Gastrocnemius medialis (tissue), 4 donors: ENCODE results near the gene ZBP1. TPM values are rescaled to one million over a fixed set of nuclear protein-coding genes. Genes with fewer than 3 reads are reported as not detected.
A peak's percentile ranks its signal among the peaks of the same experiment; 100 is the strongest.

Experiments
- ATAC-seq, 2 donors: fragments of 150-250 bp; one replicate each; pipeline ENCODE4 v1.9.1; 2016
- DNase-seq, 2 donors: peaks; one replicate each; pipeline ENCODE4 v3.0.0-alpha.2; 2019
- H3K27ac ChIP-seq, 4 donors: fragments of 200-600 bp; sonication (generic); 1 replicate in 1 of 4; 2 replicates in 3 of 4; pipeline ENCODE4 v1.5.1; 2016 to 2018; ENCODE audit warnings: mild to moderate bottlenecking in 2 of 4, moderate library complexity in 1 of 4
- H3K27me3 ChIP-seq, 3 donors: fragments of 200-600 bp; sonication (generic) in 2 of 3; 1 replicate in 1 of 3; 2 replicates in 2 of 3; pipeline versions ENCODE4 v1.5.1 to v1.6.0; 2016 to 2019; ENCODE audit warnings: mild to moderate bottlenecking in 1 of 3, moderate library complexity in 1 of 3
- H3K36me3 ChIP-seq, 2 donors: fragments of 200-600 bp; sonication (generic) in 1 of 2; one replicate each; pipeline ENCODE4 v1.5.1; 2017 to 2018
- H3K4me1 ChIP-seq, 2 donors: fragments of 200-600 bp; sonication (generic) in 1 of 2; one replicate each; pipeline ENCODE4 v1.5.1; 2016 to 2017; ENCODE audit warnings: mild to moderate bottlenecking in 2 of 2
- H3K4me3 ChIP-seq, 4 donors: fragments of 200-600 bp; sonication (generic) in 3 of 4; 1 replicate in 1 of 4; 2 replicates in 3 of 4; pipeline ENCODE4 v1.5.1; 2016 to 2019; ENCODE audit warnings: mild to moderate bottlenecking in 2 of 4
- H3K9me3 ChIP-seq, 3 donors: fragments of 200-600 bp; sonication (generic) in 2 of 3; 1 replicate in 1 of 3; 2 replicates in 2 of 3; pipeline ENCODE4 v1.5.1; 2016 to 2019
- CTCF ChIP-seq, 5 experiments: fragments of 450-650 bp in 3 of 5; fragments of 200-600 bp in 2 of 5; sonication (generic) in 2 of 5; IDR thresholded peaks in 4 of 5; conservative IDR thresholded peaks in 1 of 5; 1 replicate in 4 of 5; 2 replicates in 1 of 5; pipeline ENCODE4 v1.5.1; 2016 to 2019; ENCODE audit warnings: antibody characterized with exemption in 5 of 5, mild to moderate bottlenecking in 3 of 5, moderate library complexity in 3 of 5
- POLR2A ChIP-seq, 2 donors: fragments of 450-650 bp; IDR thresholded peaks; one replicate each; pipeline ENCODE4 v1.6.1; 2017; ENCODE audit warnings: antibody characterized with exemption in 2 of 2, mild to moderate bottlenecking in 2 of 2, moderate library complexity in 2 of 2
- in situ Hi-C, 4 donors: fragments of 200-750 bp; cut with MboI; loops; one replicate each; pipeline versions ENCODE4 v1.15.0 to v1.8.0; 2017; ENCODE audit warnings: low sequenced_read_pairs in 4 of 4
- intact Hi-C: fragments of 100-400 bp; cut with DNase I; formaldehyde crosslinking; loops from one replicate; pipeline ENCODE4 v1.15.1; 2023; ENCODE audit warnings: low total_unique reads
- total RNA-seq, 4 donors: library from RNA; depleted of rRNA; stranded (reverse); fragments of >200 nt; gene quantifications; one replicate each; pipeline versions ENCODE4 v1.1.0 to v1.2.3, GENCODE V29; 2016

Gene ZBP1
- total RNA-seq, 4 donors from 2014 or later: not detected

GRCh38 chr20:57664476-57664875 lies 44.2 kb upstream of the ZBP1 start:
- no peak for ATAC-seq
- H3K27me3 ChIP-seq: no peaks in the 10 kb centered on the region
- intact Hi-C loops (no loop called here), in situ Hi-C loops (no loop called here)
- no peak for DNase-seq
- peaks cover 3 to 8% of the 10 kb centered on the region in 2 donors for H3K4me1 ChIP-seq
- no peak overlapping the region for H3K4me3 ChIP-seq
- no peaks in the 10 kb centered on the region for H3K9me3 ChIP-seq
- no peaks in the 10 kb centered on the region for H3K36me3 ChIP-seq
- TF ChIP-seq CTCF (IDR thresholded peaks at IDR 0.05 in 4 of 5, conservative IDR thresholded peaks at IDR 0.05 in 1 of 5): no peak
- TF ChIP-seq POLR2A (IDR thresholded peaks at IDR 0.05): no peak
- no peak overlapping the region for H3K27ac ChIP-seq

GRCh38 chr20:57663681-57664451 lies 43.6 kb upstream of the ZBP1 start:
- no peak overlapping the region for H3K4me3 ChIP-seq
- intact Hi-C loops: no loop called here
- ATAC-seq: no peak
- no peaks in the 10 kb centered on the region for H3K27me3 ChIP-seq
- H3K36me3 ChIP-seq: no peaks in the 10 kb centered on the region
- H3K27ac ChIP-seq: no peak overlapping the region
- TF ChIP-seq POLR2A (IDR thresholded peaks at IDR 0.05) (no peak), CTCF (IDR thresholded peaks at IDR 0.05 in 4 of 5, conservative IDR thresholded peaks at IDR 0.05 in 1 of 5) (no peak)
- in situ Hi-C loops: no loop called here
- no peaks in the 10 kb centered on the region for H3K9me3 ChIP-seq
- DNase-seq: no peak
- H3K4me1 ChIP-seq: peaks cover 3 to 8% of the 10 kb centered on the region in 2 donors

- Histone ChIP-seq H3K36me3 (no peaks in the 10 kb centered on the region), H3K4me1 (peaks cover 3 to 8% of the 10 kb centered on the region in 2 donors), H3K27me3 (no peaks in the 10 kb centered on the region), H3K4me3 (no peak overlapping the region), H3K27ac (no peak overlapping the region), H3K9me3 (no peaks in the 10 kb centered on the region)
- TF ChIP-seq POLR2A (IDR thresholded peaks at IDR 0.05) (no peak), CTCF (IDR thresholded peaks at IDR 0.05 in 4 of 5, conservative IDR thresholded peaks at IDR 0.05 in 1 of 5) (no peak)
- intact Hi-C loops (no loop called here), in situ Hi-C loops (no loop called here)
- no peak for DNase-seq
- ATAC-seq: no peak
Measured at GRCh38 chr20:57663241-57663640, 43.0 kb upstream of the ZBP1 start.

GRCh38 chr20:57662456-57663240 lies 42.4 kb upstream of the ZBP1 start:
- Histone ChIP-seq H3K4me1 (peaks cover 3 to 8% of the 10 kb centered on the region in 2 donors), H3K27me3 (no peaks in the 10 kb centered on the region), H3K27ac (no peak overlapping the region), H3K9me3 (no peaks in the 10 kb centered on the region), H3K4me3 (no peak overlapping the region), H3K36me3 (no peaks in the 10 kb centered on the region)
- in situ Hi-C loops: no loop called here
- peak in 1 of 2 donors; percentile 7 for DNase-seq
- intact Hi-C loops: no loop called here
- TF ChIP-seq CTCF (IDR thresholded peaks at IDR 0.05 in 4 of 5, conservative IDR thresholded peaks at IDR 0.05 in 1 of 5) (no peak), POLR2A (IDR thresholded peaks at IDR 0.05) (no peak)
- no peak for ATAC-seq
